BJ (cell line): ENCODE results near the gene SLC17A9. TPM values are rescaled to one million over a fixed set of nuclear protein-coding genes. Genes with fewer than 3 reads are reported as not detected.
A peak's percentile ranks its signal among the peaks of the same experiment; 100 is the strongest.

ENCODE experiments used
- CTCF ChIA-PET: fragments of 350-600 bp; formaldehyde crosslinking; extraction: SDS; loops from one replicate; lab custom pipeline; 2021; ENCODE audit warnings: antibody characterized with exemption, inconsistent platforms; lab: Yijun Ruan, JAX
- POLR2A ChIA-PET: fragments of 300-600 bp; sonication (Branson Sonifier 250); formaldehyde crosslinking; extraction: SDS; loops from one replicate; lab custom pipeline; 2021; ENCODE audit warnings: antibody characterized with exemption; lab: Charles Lee
- DNase-seq: peaks from one replicate; pipeline ENCODE4 v3.0.0-alpha.2; 2011; ENCODE audit warnings: low read depth
- H3K27me3 ChIP-seq: 2 replicates; pipeline ENCODE4 v1.6.0; 2011; ENCODE audit warnings: low read length; ENCODE audit not compliant: control insufficient read depth, insufficient read depth
- H3K36me3 ChIP-seq: 2 replicates; pipeline ENCODE4 v1.5.1; 2011; ENCODE audit warnings: low read length; ENCODE audit not compliant: control insufficient read depth, insufficient read depth
- H3K4me3 ChIP-seq: 2 replicates; pipeline ENCODE4 v1.5.1; 2011; ENCODE audit warnings: low read depth, mild to moderate bottlenecking, control low read depth, low read length
- CTCF ChIP-seq: IDR thresholded peaks from 2 replicates; pipeline ENCODE4 v1.5.1; 2011; ENCODE audit warnings: low read depth, mild to moderate bottlenecking, control low read depth, inconsistent platforms, low read length, moderate library complexity; ENCODE audit not compliant: insufficient read depth
- polyA plus RNA-seq: library from polyadenylated mRNA; depleted of rRNA; stranded (reverse); fragments of >200 nt; gene quantifications from 2 replicates; pipeline ENCODE4 v1.2.3, GENCODE V29; 2011

SLC17A9 gene
- polyA plus RNA-seq, 1 experiment, result 30.8 TPM

DNA sequence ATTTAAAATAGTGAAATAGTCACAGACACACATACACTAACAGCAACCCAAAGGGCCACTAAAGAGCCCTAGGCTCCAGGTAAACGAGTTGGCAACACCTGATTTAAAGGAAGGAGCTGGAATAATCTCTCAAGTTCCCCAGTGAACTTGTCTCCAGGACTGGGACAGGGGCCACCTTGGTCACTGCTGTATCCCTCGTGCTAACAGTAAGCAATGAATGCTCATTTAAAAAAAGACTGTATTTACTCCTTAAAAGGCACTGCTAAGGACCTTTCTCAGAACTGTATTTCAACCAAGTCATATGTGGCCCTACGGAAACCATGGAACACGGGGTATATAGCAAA, 27.5 kb upstream of the SLC17A9 start:
- CTCF ChIA-PET, result interaction anchor here (1.1 to 1.4 kb wide), 4 partner anchors 8 to 28 kb away, joined by 3 to 7 read pairs (median 4); partner anchors contain the start of gene SLC17A9
- H3K27me3 ChIP-seq, result no peaks in the 10 kb centered on the region
- peaks cover 1% of the 10 kb centered on the region; the same call in 1 of the 2 replicates for H3K36me3 ChIP-seq
- H3K4me3 ChIP-seq, result peak overlapping the region; percentile 80
- POLR2A ChIA-PET, result no interaction called here
- TF ChIP-seq CTCF, result no peak
- no peak for DNase-seq

DNA sequence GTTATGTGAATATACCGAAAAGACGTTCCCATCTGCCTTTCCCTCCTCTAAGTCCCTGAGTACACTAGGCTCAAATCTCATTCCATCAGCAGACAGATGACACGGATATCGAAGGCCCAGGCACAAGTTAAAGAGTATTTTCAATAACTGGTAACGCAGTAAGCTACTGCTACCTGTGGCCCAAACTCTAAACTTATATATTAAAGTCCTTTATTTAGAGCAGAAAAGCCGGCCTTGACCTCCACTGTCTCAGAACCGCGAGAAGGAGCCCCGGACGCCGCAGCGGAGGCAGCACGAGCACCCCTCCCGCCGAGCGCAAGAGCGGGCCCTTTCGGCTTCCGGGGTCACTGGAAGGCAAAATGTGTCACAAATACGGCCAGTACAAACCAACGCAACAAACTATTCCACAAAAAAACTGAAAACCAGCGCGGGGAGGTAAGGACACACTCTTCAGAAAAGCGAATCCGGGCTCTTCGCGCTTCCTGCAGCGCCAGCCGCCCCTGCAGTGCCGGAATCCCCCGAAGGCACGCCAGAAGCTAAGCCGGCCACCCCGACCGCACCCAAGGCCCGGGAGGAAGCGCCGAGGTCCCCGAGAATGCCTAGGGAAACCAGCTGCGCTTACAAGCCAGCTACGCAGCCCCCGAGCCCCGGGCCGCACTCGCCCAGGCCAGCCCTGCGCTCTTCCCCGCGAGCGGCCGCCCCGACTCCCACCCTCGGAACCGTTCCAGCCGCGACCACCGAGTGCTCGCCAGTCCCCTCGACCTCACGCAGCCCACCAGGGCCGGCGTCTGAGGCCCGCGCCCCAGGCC, 26.9 kb upstream of the SLC17A9 start:
- no peak for TF ChIP-seq CTCF
- ChIA-PET CTCF (interaction anchor here (1.1 to 1.4 kb wide), 4 partner anchors 9 to 28 kb away, joined by 3 to 7 read pairs (median 4); partner anchors contain the start of gene SLC17A9), POLR2A (no interaction called here)
- Histone ChIP-seq H3K27me3 (no peaks in the 10 kb centered on the region), H3K36me3 (peaks cover 1% of the 10 kb centered on the region; the same call in 1 of the 2 replicates), H3K4me3 (peak overlapping the region; percentile 80)
- DNase-seq, result no peak

- peaks cover 1% of the 10 kb centered on the region; the same call in 1 of the 2 replicates for H3K36me3 ChIP-seq
- no peak for DNase-seq
- POLR2A ChIA-PET, result no interaction called here
- TF ChIP-seq CTCF, result peak; percentile 49
- CTCF ChIA-PET, result interaction anchor here (1.1 to 1.4 kb wide), 5 partner anchors 9 to 27 kb away, joined by 3 to 7 read pairs (median 4); partner anchors contain the start of gene SLC17A9
- H3K4me3 ChIP-seq, result peak within 1 kb of the TSS; percentile 80
- no peaks in the 10 kb centered on the region for H3K27me3 ChIP-seq
These were observed 26.0 kb upstream of the SLC17A9 start, which contains the start of gene DIDO1 for GRCh38 chr20:62926229-62927127. Gene DIDO1, minus strand, starts transcription at chr20:62926505.

- no peaks in the 10 kb centered on the region for H3K27me3 ChIP-seq
- peaks cover 1% of the 10 kb centered on the region; the same call in 1 of the 2 replicates for H3K36me3 ChIP-seq
- TF ChIP-seq CTCF, result no peak
- POLR2A ChIA-PET, result no interaction called here
- CTCF ChIA-PET, result interaction anchor here (0.9 to 1.5 kb wide), 4 partner anchors 8 to 67 kb away, joined by 3 to 4 read pairs (median 3); no protein-coding TSS in a partner anchor
- H3K4me3 ChIP-seq, result peak overlapping the region; percentile 80
- no peak for DNase-seq
These were observed 25.3 kb upstream of the SLC17A9 start for GRCh38 chr20:62927128-62927705.
